ENCODE measurements around the gene CAMK2A.
A peak's percentile ranks its signal among the peaks of the same experiment; 100 is the strongest.

CAMK2A gene

GRCh38 chr5:150175536-150175935 lies 114.0 kb downstream of the CAMK2A start:
- no peaks in the 10 kb centered on the region for H3K79me2 ChIP-seq (ENCODE audit: insufficient read depth, low read depth)
- no peak overlapping the region for H2AFZ ChIP-seq (ENCODE audit: low read depth)
- H3K4me3 ChIP-seq (IDR thresholded peaks at IDR 0.05; ENCODE audit: insufficient read depth, low read depth, low read length) = no peak overlapping the region
- no peaks in the 10 kb centered on the region for H3K36me3 ChIP-seq (ENCODE audit: insufficient read depth)
- H4K20me1 ChIP-seq (ENCODE audit: insufficient read depth) = no peaks in the 10 kb centered on the region
- H3K9ac ChIP-seq = no peak overlapping the region
- no peak overlapping the region for H3K27ac ChIP-seq
- TF ChIP-seq CTCF (conservative IDR thresholded peaks at IDR 0.05; ENCODE audit: low read depth, low read length) = peak; percentile 55; the same call in 1 of the 2 replicates
- H3K27me3 ChIP-seq (ENCODE audit: insufficient read depth, low read depth) = no peaks in the 10 kb centered on the region
- no peak overlapping the region for H3K4me2 ChIP-seq
- H3K4me1 ChIP-seq (ENCODE audit: low read depth, poor library complexity, severe bottlenecking) = no peaks in the 10 kb centered on the region

- H3K36me3 ChIP-seq (ENCODE audit: insufficient read depth) = no peaks in the 10 kb centered on the region
- no peaks in the 10 kb centered on the region for H3K27me3 ChIP-seq (ENCODE audit: insufficient read depth, low read depth)
- no peak overlapping the region for H3K9ac ChIP-seq
- H3K4me3 ChIP-seq (IDR thresholded peaks at IDR 0.05; ENCODE audit: insufficient read depth, low read depth, low read length) = no peak overlapping the region
- no peak overlapping the region for H3K4me2 ChIP-seq
- no peaks in the 10 kb centered on the region for H3K4me1 ChIP-seq (ENCODE audit: low read depth, poor library complexity, severe bottlenecking)
- H2AFZ ChIP-seq (ENCODE audit: low read depth) = no peak overlapping the region
- no peaks in the 10 kb centered on the region for H4K20me1 ChIP-seq (ENCODE audit: insufficient read depth)
- no peak overlapping the region for H3K27ac ChIP-seq
- no peak for TF ChIP-seq CTCF (conservative IDR thresholded peaks at IDR 0.05; ENCODE audit: low read depth, low read length)
- H3K79me2 ChIP-seq (ENCODE audit: insufficient read depth, low read depth) = no peaks in the 10 kb centered on the region
These were observed 114.5 kb downstream of the CAMK2A start for GRCh38 chr5:150175076-150175475.

GRCh38 chr5:150174285-150174684 lies 115.3 kb downstream of the CAMK2A start:
- no peak overlapping the region for H2AFZ ChIP-seq (ENCODE audit: low read depth)

GRCh38 chr5:150173161-150173560 lies 116.4 kb downstream of the CAMK2A start:
- no peak overlapping the region for H3K9ac ChIP-seq
- H3K36me3 ChIP-seq (ENCODE audit: insufficient read depth) = no peaks in the 10 kb centered on the region
- no peaks in the 10 kb centered on the region for H4K20me1 ChIP-seq (ENCODE audit: insufficient read depth)
- H3K4me2 ChIP-seq = no peak overlapping the region
- H3K4me3 ChIP-seq (IDR thresholded peaks at IDR 0.05; ENCODE audit: insufficient read depth, low read depth, low read length) = no peak overlapping the region
- H3K4me1 ChIP-seq (ENCODE audit: low read depth, poor library complexity, severe bottlenecking) = peaks cover 9% of the 10 kb centered on the region
- H3K79me2 ChIP-seq (ENCODE audit: insufficient read depth, low read depth) = no peaks in the 10 kb centered on the region
- H2AFZ ChIP-seq (ENCODE audit: low read depth) = no peak overlapping the region
- H3K27me3 ChIP-seq (ENCODE audit: insufficient read depth, low read depth) = no peaks in the 10 kb centered on the region
- no peak overlapping the region for H3K27ac ChIP-seq
- no peak for TF ChIP-seq CTCF (conservative IDR thresholded peaks at IDR 0.05; ENCODE audit: low read depth, low read length)

More at GRCh38 chr5:150174285-150174684, 115.3 kb downstream of the CAMK2A start:
- no peak overlapping the region for H3K4me3 ChIP-seq (IDR thresholded peaks at IDR 0.05; ENCODE audit: insufficient read depth, low read depth, low read length)
- no peak for TF ChIP-seq CTCF (conservative IDR thresholded peaks at IDR 0.05; ENCODE audit: low read depth, low read length)
- no peaks in the 10 kb centered on the region for H4K20me1 ChIP-seq (ENCODE audit: insufficient read depth)
- H3K9ac ChIP-seq = no peak overlapping the region
- no peaks in the 10 kb centered on the region for H3K79me2 ChIP-seq (ENCODE audit: insufficient read depth, low read depth)
- H3K27me3 ChIP-seq (ENCODE audit: insufficient read depth, low read depth) = no peaks in the 10 kb centered on the region
- no peak overlapping the region for H3K4me2 ChIP-seq
- no peaks in the 10 kb centered on the region for H3K4me1 ChIP-seq (ENCODE audit: low read depth, poor library complexity, severe bottlenecking)
- no peak overlapping the region for H3K27ac ChIP-seq
- no peaks in the 10 kb centered on the region for H3K36me3 ChIP-seq (ENCODE audit: insufficient read depth)
